ENCODE measurements around the gene PHACTR1.

The PHACTR1 gene

GRCh38 chr6:13286181-13286580 is 569.6 kb downstream of the PHACTR1 start:
- TF ChIP-seq CTCF (IDR thresholded peaks at IDR 0.05) = no peak
- Histone ChIP-seq H3K27me3 (ENCODE audit: control insufficient read depth, insufficient read depth, low read length) (no peaks in the 10 kb centered on the region), H2AFZ (no peak overlapping the region), H3K36me3 (ENCODE audit: control insufficient read depth, insufficient read depth, low read length) (no peaks in the 10 kb centered on the region), H3K4me2 (ENCODE audit: low read length) (no peak overlapping the region), H3K9ac (no peak overlapping the region), H3K27ac (no peak overlapping the region), H3K4me3 (ENCODE audit: low read depth, low read length) (no peak overlapping the region), H3K79me2 (no peaks in the 10 kb centered on the region), H3K4me1 (no peaks in the 10 kb centered on the region), H3K9me3 (ENCODE audit: control insufficient read depth, low read length) (no peaks in the 10 kb centered on the region)

GRCh38 chr6:13287104-13287503 is 570.5 kb downstream of the PHACTR1 start:
- H3K27me3 ChIP-seq (ENCODE audit: control insufficient read depth, insufficient read depth, low read length) = no peaks in the 10 kb centered on the region
- TF ChIP-seq CTCF (IDR thresholded peaks at IDR 0.05) = no peak
- no peak overlapping the region for H3K9ac ChIP-seq
- H3K79me2 ChIP-seq = no peaks in the 10 kb centered on the region
- H3K27ac ChIP-seq = no peak overlapping the region
- H3K36me3 ChIP-seq (ENCODE audit: control insufficient read depth, insufficient read depth, low read length) = no peaks in the 10 kb centered on the region
- H3K9me3 ChIP-seq (ENCODE audit: control insufficient read depth, low read length) = no peaks in the 10 kb centered on the region
- no peak overlapping the region for H3K4me2 ChIP-seq (ENCODE audit: low read length)
- H2AFZ ChIP-seq = no peak overlapping the region
- no peak overlapping the region for H3K4me3 ChIP-seq (ENCODE audit: low read depth, low read length)
- H3K4me1 ChIP-seq = no peaks in the 10 kb centered on the region

GRCh38 chr6:13288481-13288880 is 571.9 kb downstream of the PHACTR1 start:
- no peak overlapping the region for H3K9ac ChIP-seq
- H3K36me3 ChIP-seq (ENCODE audit: control insufficient read depth, insufficient read depth, low read length) = no peaks in the 10 kb centered on the region
- H3K4me1 ChIP-seq = no peaks in the 10 kb centered on the region
- H3K4me3 ChIP-seq (ENCODE audit: low read depth, low read length) = no peak overlapping the region
- H3K27ac ChIP-seq = no peak overlapping the region
- H3K79me2 ChIP-seq = no peaks in the 10 kb centered on the region
- no peak overlapping the region for H3K4me2 ChIP-seq (ENCODE audit: low read length)
- no peak overlapping the region for H2AFZ ChIP-seq
- no peaks in the 10 kb centered on the region for H3K9me3 ChIP-seq (ENCODE audit: control insufficient read depth, low read length)
- H3K27me3 ChIP-seq (ENCODE audit: control insufficient read depth, insufficient read depth, low read length) = no peaks in the 10 kb centered on the region
- TF ChIP-seq CTCF (IDR thresholded peaks at IDR 0.05) = no peak

GRCh38 chr6:13288969-13289391 is 572.4 kb downstream of the PHACTR1 start:
- Histone ChIP-seq H3K4me1 (no peaks in the 10 kb centered on the region), H3K9me3 (ENCODE audit: control insufficient read depth, low read length) (no peaks in the 10 kb centered on the region), H2AFZ (no peak overlapping the region), H3K9ac (no peak overlapping the region), H3K79me2 (no peaks in the 10 kb centered on the region), H3K4me3 (ENCODE audit: low read depth, low read length) (no peak overlapping the region), H3K4me2 (ENCODE audit: low read length) (no peak overlapping the region), H3K27me3 (ENCODE audit: control insufficient read depth, insufficient read depth, low read length) (no peaks in the 10 kb centered on the region), H3K27ac (no peak overlapping the region), H3K36me3 (ENCODE audit: control insufficient read depth, insufficient read depth, low read length) (no peaks in the 10 kb centered on the region)
- no peak for TF ChIP-seq CTCF (IDR thresholded peaks at IDR 0.05)

- H3K27me3 ChIP-seq (ENCODE audit: control insufficient read depth, insufficient read depth, low read length) = no peaks in the 10 kb centered on the region
- H3K4me3 ChIP-seq (ENCODE audit: low read depth, low read length) = no peak overlapping the region
- no peak overlapping the region for H3K9ac ChIP-seq
- H3K4me2 ChIP-seq (ENCODE audit: low read length) = no peak overlapping the region
- no peaks in the 10 kb centered on the region for H3K9me3 ChIP-seq (ENCODE audit: control insufficient read depth, low read length)
- no peaks in the 10 kb centered on the region for H3K79me2 ChIP-seq
- H3K4me1 ChIP-seq = no peaks in the 10 kb centered on the region
- no peaks in the 10 kb centered on the region for H3K36me3 ChIP-seq (ENCODE audit: control insufficient read depth, insufficient read depth, low read length)
- no peak overlapping the region for H3K27ac ChIP-seq
- H2AFZ ChIP-seq = no peak overlapping the region
- TF ChIP-seq CTCF (IDR thresholded peaks at IDR 0.05) = no peak
Observed at GRCh38 chr6:13289789-13290318, 573.3 kb downstream of the PHACTR1 start.
